GM10266 (cell line): Measurements from ENCODE around the gene C1QB.

ENCODE experiments used
- DNase-seq: peaks from one replicate; pipeline ENCODE4 v3.0.0; 2012; ENCODE audit errors: extremely low spot score
- TF ChIP-seq, protein P1 (sequence below): IDR thresholded peaks from 2 replicates; pipeline ENCODE4 v1.5.1; 2012; ENCODE audit warnings: mild to moderate bottlenecking, low read depth; ENCODE audit not compliant: control insufficient read depth, insufficient read depth; ENCODE audit errors: missing control alignments

The C1QB gene

DNA sequence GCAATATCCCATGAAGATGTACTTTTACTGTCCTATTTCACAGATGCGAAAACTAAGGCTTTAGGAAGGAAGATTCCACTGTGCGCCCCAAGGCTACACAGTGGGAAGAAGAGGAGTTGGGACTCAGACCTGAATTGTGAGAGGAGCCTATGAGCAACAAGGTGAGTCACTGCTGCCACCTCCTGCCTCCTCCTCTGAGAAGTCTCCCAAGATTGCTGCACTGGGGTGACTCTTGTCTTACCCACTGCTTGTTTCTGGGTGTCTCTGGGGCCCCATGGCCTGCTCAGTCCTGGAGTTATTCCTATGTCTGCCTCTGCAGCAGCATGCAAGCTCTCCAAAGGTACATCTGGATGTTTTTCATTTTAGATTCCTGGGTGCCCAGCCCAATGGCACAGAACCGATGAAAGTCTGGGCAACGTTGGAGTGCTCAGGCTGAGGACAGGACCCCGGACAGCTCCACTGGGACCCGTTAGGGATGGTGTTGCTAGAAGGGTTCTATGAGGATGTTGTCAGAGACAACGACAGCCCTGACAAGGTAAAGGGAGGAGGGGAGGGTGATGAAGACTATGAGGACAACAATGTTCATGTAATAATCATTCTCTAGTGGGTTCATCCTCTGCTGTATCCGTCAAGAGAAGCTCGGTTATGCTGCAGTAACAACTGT, 27.6 kb upstream of the C1QB start:
- DNase-seq: no peak
- TF ChIP-seq, protein P1, sequence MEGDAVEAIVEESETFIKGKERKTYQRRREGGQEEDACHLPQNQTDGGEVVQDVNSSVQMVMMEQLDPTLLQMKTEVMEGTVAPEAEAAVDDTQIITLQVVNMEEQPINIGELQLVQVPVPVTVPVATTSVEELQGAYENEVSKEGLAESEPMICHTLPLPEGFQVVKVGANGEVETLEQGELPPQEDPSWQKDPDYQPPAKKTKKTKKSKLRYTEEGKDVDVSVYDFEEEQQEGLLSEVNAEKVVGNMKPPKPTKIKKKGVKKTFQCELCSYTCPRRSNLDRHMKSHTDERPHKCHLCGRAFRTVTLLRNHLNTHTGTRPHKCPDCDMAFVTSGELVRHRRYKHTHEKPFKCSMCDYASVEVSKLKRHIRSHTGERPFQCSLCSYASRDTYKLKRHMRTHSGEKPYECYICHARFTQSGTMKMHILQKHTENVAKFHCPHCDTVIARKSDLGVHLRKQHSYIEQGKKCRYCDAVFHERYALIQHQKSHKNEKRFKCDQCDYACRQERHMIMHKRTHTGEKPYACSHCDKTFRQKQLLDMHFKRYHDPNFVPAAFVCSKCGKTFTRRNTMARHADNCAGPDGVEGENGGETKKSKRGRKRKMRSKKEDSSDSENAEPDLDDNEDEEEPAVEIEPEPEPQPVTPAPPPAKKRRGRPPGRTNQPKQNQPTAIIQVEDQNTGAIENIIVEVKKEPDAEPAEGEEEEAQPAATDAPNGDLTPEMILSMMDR: no peak

DNA sequence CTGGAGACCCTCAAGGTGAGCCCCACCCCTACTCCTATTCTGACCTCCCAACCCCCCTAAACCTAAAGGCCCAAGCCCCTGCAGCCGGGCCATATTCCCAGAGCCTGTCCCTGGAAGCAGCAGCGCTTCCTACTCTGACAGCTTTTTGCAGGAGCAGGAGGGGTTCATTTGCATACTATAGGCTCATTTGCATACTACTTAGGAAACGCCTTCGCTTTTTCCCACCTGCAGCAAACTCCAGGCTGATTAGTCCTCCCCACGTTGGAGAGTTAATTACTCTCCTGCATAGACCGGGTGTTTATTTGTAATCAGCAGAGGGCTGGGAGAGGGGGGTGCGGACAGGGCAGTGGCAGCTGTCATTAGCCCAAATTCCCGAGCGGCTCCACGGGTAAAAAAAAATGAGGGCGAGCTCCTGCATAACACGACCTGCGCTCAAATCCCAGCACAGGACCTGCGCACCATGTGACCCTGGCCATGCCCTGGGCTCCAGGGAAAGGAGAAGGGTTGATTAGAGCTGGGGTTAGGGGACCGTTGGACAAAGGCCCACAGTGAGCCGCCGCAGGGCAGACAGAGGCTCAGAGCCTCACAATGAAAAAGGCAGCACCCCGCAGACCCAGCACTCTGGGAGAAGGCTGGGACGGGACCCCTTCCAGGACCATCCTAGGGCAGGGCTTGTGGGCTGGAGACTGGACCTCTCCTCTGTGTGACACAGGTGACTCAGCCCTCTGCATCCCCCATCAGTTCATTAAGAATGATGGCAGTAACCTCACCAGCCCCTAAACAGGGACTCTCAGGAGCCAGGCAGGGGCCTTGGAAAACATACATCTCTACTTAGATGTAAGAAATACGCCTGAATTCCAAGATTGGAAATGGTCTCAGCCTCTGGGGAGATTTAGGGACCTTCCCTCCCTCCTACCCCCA, 26.5 kb upstream of the C1QB start:
- TF ChIP-seq, protein P1: no peak
- no peak for DNase-seq

DNA sequence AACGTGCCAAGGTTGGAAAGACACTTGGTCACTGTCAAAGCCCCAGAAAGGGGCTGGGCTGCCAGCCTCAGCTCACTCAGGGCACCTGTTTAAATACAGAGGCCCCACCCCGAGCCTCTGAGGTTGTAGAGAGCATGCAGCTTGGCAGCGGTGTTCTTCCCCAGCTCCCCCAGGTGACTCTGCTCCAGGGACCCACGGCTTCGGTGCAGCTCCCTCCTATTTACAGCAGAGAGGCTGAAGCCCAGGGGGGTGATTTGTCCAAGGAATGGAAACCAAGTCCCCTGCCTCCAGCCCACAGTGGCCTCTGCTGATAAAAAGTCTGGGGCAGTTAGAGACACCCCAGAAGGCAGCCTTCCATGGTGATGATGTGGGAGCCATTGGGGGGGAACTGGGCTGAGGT, 25.7 kb upstream of the C1QB start:
- DNase-seq: no peak
- TF ChIP-seq, protein P1: no peak

DNA sequence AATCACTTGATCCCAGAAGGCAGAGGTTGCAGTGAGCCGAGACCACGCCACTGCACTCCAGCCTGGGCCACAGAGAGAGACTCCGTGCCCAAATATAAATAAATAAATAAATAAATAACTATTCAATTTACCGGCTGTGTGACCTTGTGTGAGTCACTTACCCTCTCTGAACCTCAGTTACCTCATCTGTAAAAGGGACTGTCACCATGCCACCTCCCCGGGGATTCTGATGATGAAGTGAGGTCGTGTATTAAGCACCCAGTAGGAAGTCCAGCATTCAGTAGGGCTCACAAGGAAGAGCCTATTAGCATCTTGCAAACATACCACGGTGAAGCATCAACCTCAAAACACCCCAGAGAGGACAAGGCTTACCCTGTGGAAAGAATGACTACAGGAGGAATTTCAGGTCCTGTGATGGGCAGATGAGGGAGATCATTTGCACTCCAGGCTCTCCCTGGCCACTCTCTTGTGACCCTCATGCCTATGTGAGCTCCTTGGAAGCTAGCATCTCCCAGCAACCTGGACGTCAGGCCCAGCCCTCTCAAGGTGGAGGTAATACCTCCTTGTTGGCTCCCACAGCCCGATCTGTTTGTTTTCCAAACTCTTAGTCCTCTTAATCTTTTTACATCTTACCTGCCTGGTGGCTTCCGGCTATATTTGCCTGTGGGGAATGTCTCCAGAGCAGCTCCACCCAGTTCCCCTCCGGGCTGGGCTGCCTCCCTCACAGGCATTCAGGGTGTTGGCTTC, 24.2 kb upstream of the C1QB start:
- TF ChIP-seq, protein P1: no peak
- DNase-seq: no peak

DNA sequence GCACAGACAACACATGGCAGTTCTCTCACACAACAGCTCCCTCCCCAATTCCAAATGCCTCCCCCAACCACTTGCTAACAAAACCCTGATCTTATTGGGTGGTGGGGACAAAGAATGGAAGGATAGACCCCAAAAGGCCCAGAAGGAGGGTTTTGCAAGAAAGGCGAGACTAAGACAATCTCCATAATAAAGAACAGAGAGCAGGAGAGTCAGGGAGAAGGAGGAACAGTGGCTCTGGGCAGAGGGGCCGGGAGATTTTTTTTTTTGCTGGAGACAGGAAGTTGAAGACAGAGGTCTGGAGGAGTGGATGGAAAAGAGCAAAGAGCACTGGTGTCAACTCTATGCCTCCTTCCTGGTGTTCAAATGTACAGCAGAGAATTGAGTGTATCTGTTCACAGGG, 23.1 kb upstream of the C1QB start:
- TF ChIP-seq, protein P1: no peak

DNA sequence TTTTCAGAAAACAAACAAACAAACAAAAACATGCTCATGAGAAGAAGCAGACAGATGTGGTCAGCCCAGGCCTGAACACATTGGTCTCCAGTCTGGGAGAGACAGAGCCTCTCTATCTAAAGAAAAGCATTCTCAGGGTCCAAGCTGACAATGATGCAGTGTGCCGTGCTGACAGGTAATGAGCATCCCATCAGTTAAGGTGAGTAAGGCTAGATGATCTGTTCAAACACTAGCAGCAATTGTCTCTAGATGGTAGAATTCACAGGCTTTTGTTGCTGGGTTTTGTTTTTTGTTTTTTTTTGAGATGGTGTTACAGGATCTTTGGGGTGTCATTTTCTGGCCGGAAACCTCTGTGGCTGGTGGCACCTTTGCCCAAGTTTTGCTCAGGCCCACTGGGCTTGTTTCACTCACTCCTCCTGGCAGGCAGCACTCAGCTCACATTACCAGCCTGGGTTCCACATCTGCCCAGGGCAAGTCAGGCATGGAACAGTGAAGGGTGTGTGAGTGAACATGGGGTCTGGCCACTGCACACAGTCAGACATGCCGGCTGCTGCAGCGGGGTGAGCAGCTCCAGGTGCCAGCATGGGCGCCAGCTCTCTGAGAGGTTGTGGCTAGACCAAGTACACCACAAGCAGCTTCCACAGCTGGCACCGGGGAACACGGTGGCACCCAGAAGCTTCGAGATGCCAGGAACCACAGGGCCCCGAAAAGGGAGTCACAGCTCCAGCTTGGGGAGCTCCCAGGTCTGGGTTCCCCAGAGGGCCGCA, 19.2 kb upstream of the C1QB start:
- TF ChIP-seq, protein P1: no peak
- DNase-seq: no peak

More for the DNA sequence above, 23.1 kb upstream of the C1QB start:
- no peak for DNase-seq
